Central memory CD8-positive, alpha-beta T cell (primary cell): ENCODE data around the gene MYO3B.
"Not testable (repeated sequence)": the region's sequence is repeated elsewhere in the genome, so short reads cannot be mapped to it uniquely, and the experiment has no call there.

ENCODE experiments used
- ATAC-seq: fragments of 150-1000 bp; cut with Tn5 transposase; replicated peaks from 2 replicates; pipeline ENCODE4 v1.10.0; 2022; ENCODE audit warnings: mild to moderate bottlenecking, moderate FRiP score, moderate number of reproducible peaks; ENCODE audit not compliant: poor library complexity, severe bottlenecking; ENCODE audit errors: extremely low read depth
- DNase-seq, 2 donors: peaks; one replicate each; pipeline ENCODE4 v3.0.0; 2021; ENCODE audit warnings: low spot score in 2 of 2
- H3K27ac Mint-ChIP-seq: one replicate; pipeline ENCODE4 v1.8.0; 2022; ENCODE audit warnings: low read depth, mild to moderate bottlenecking, moderate library complexity, mixed read lengths
- H3K27me3 Mint-ChIP-seq: one replicate; pipeline ENCODE4 v1.8.0; 2022; ENCODE audit warnings: mixed read lengths
- H3K36me3 Mint-ChIP-seq: one replicate; pipeline ENCODE4 v1.8.0; 2022; ENCODE audit warnings: mild to moderate bottlenecking, moderate library complexity, mixed read lengths; ENCODE audit not compliant: insufficient read depth
- H3K4me1 Mint-ChIP-seq: one replicate; pipeline ENCODE4 v1.8.0; 2022; ENCODE audit warnings: mixed read lengths
- H3K4me3 Mint-ChIP-seq: one replicate; pipeline ENCODE4 v1.8.0; 2022; ENCODE audit warnings: mild to moderate bottlenecking, moderate library complexity, mixed read lengths
- H3K9me3 Mint-ChIP-seq: one replicate; pipeline ENCODE4 v1.8.0; 2022; ENCODE audit warnings: mixed read lengths

Gene MYO3B

GRCh38 chr2:170670651-170671050 lies 492.7 kb downstream of the MYO3B start:
- DNase-seq, result no peak
- no peak for ATAC-seq
- H3K27me3 Mint-ChIP-seq, result peaks cover 12% of the 10 kb centered on the region
- H3K4me1 Mint-ChIP-seq, result no peaks in the 10 kb centered on the region
- no peaks in the 10 kb centered on the region for H3K36me3 Mint-ChIP-seq
- no peaks in the 10 kb centered on the region for H3K9me3 Mint-ChIP-seq
- no peak overlapping the region for H3K4me3 Mint-ChIP-seq
- H3K27ac Mint-ChIP-seq, result no peak overlapping the region

- DNase-seq, result no peak
- H3K4me1 Mint-ChIP-seq, result no peaks in the 10 kb centered on the region
- no peaks in the 10 kb centered on the region for H3K9me3 Mint-ChIP-seq
- ATAC-seq, result no peak
- no peak overlapping the region for H3K27ac Mint-ChIP-seq
- H3K27me3 Mint-ChIP-seq, result peaks cover 9% of the 10 kb centered on the region
- H3K36me3 Mint-ChIP-seq, result no peaks in the 10 kb centered on the region
- H3K4me3 Mint-ChIP-seq, result no peak overlapping the region
Measured at GRCh38 chr2:170671079-170671478, 493.1 kb downstream of the MYO3B start.

- H3K4me1 Mint-ChIP-seq, H3K36me3 Mint-ChIP-seq, H3K27ac Mint-ChIP-seq, H3K27me3 Mint-ChIP-seq, H3K4me3 Mint-ChIP-seq, H3K9me3 Mint-ChIP-seq, DNase-seq, ATAC-seq: not testable (repeated sequence)
Measured at GRCh38 chr2:170674282-170674681, 496.3 kb downstream of the MYO3B start.

GRCh38 chr2:170675701-170676100 lies 497.8 kb downstream of the MYO3B start:
- Mint-ChIP-seq H3K27ac (no peak overlapping the region), H3K4me3 (no peak overlapping the region), H3K4me1 (peaks cover 10% of the 10 kb centered on the region), H3K9me3 (no peaks in the 10 kb centered on the region), H3K27me3 (no peaks in the 10 kb centered on the region), H3K36me3 (no peaks in the 10 kb centered on the region)
- DNase-seq, result no peak
- no peak for ATAC-seq

GRCh38 chr2:170679607-170680079 lies 501.7 kb downstream of the MYO3B start:
- Mint-ChIP-seq H3K9me3 (no peaks in the 10 kb centered on the region), H3K4me1 (peaks cover 10% of the 10 kb centered on the region), H3K4me3 (no peak overlapping the region), H3K36me3 (no peaks in the 10 kb centered on the region), H3K27me3 (peaks cover 17% of the 10 kb centered on the region), H3K27ac (no peak overlapping the region)
- DNase-seq (no peak), ATAC-seq (peak; percentile 67)

- no peak for DNase-seq
- Mint-ChIP-seq H3K4me1 (peaks cover 10% of the 10 kb centered on the region), H3K27ac (no peak overlapping the region), H3K27me3 (peaks cover 24% of the 10 kb centered on the region), H3K9me3 (no peaks in the 10 kb centered on the region), H3K36me3 (no peaks in the 10 kb centered on the region), H3K4me3 (no peak overlapping the region)
- ATAC-seq, result no peak
Measured at GRCh38 chr2:170680172-170680941, 502.4 kb downstream of the MYO3B start.

GRCh38 chr2:170681311-170681710 lies 503.4 kb downstream of the MYO3B start:
- ATAC-seq, result no peak
- H3K36me3 Mint-ChIP-seq, result no peaks in the 10 kb centered on the region
- no peak for DNase-seq
- H3K4me1 Mint-ChIP-seq, result peaks cover 10% of the 10 kb centered on the region
- H3K4me3 Mint-ChIP-seq, result no peak overlapping the region
- H3K27ac Mint-ChIP-seq, result no peak overlapping the region
- no peaks in the 10 kb centered on the region for H3K9me3 Mint-ChIP-seq
- peaks cover 33% of the 10 kb centered on the region for H3K27me3 Mint-ChIP-seq

- H3K27me3 Mint-ChIP-seq, result peaks cover 36% of the 10 kb centered on the region
- H3K4me1 Mint-ChIP-seq, result peaks cover under 1% of the 10 kb centered on the region
- H3K27ac Mint-ChIP-seq, result no peak overlapping the region
- H3K9me3 Mint-ChIP-seq, result no peaks in the 10 kb centered on the region
- H3K36me3 Mint-ChIP-seq, result no peaks in the 10 kb centered on the region
- ATAC-seq, result no peak
- H3K4me3 Mint-ChIP-seq, result no peak overlapping the region
- DNase-seq, result no peak
Measured at GRCh38 chr2:170685591-170685990, 507.6 kb downstream of the MYO3B start.

GRCh38 chr2:170689481-170689880 lies 511.5 kb downstream of the MYO3B start:
- no peak for ATAC-seq
- H3K4me3 Mint-ChIP-seq, result no peak overlapping the region
- no peaks in the 10 kb centered on the region for H3K9me3 Mint-ChIP-seq

GRCh38 chr2:170690640-170691039 lies 512.7 kb downstream of the MYO3B start:
- no peak for ATAC-seq
- H3K4me3 Mint-ChIP-seq, result no peak overlapping the region
- peaks cover 9% of the 10 kb centered on the region for H3K27me3 Mint-ChIP-seq
- H3K9me3 Mint-ChIP-seq, result no peaks in the 10 kb centered on the region
- no peak for DNase-seq
- H3K36me3 Mint-ChIP-seq, result no peaks in the 10 kb centered on the region
- no peak overlapping the region for H3K27ac Mint-ChIP-seq
- no peaks in the 10 kb centered on the region for H3K4me1 Mint-ChIP-seq

More at GRCh38 chr2:170689481-170689880, 511.5 kb downstream of the MYO3B start:
- H3K36me3 Mint-ChIP-seq, result no peaks in the 10 kb centered on the region
- H3K27ac Mint-ChIP-seq, result no peak overlapping the region
- H3K27me3 Mint-ChIP-seq, result peaks cover 19% of the 10 kb centered on the region
- no peaks in the 10 kb centered on the region for H3K4me1 Mint-ChIP-seq
- DNase-seq, result no peak

- DNase-seq (no peak), ATAC-seq (no peak)
- Mint-ChIP-seq H3K27me3 (peaks cover 15% of the 10 kb centered on the region), H3K4me1 (no peaks in the 10 kb centered on the region), H3K27ac (no peak overlapping the region), H3K36me3 (no peaks in the 10 kb centered on the region), H3K9me3 (no peaks in the 10 kb centered on the region), H3K4me3 (no peak overlapping the region)
Measured at GRCh38 chr2:170694316-170694715, 516.4 kb downstream of the MYO3B start.

GRCh38 chr2:170695521-170696410 lies 517.8 kb downstream of the MYO3B start:
- H3K27ac Mint-ChIP-seq, result no peak overlapping the region
- no peaks in the 10 kb centered on the region for H3K9me3 Mint-ChIP-seq
- DNase-seq, result no peak
- ATAC-seq, result no peak
- H3K27me3 Mint-ChIP-seq, result peaks cover 22% of the 10 kb centered on the region
- H3K36me3 Mint-ChIP-seq, result no peaks in the 10 kb centered on the region
- H3K4me1 Mint-ChIP-seq, result no peaks in the 10 kb centered on the region
- H3K4me3 Mint-ChIP-seq, result no peak overlapping the region

GRCh38 chr2:170696948-170697347 lies 519.0 kb downstream of the MYO3B start:
- Mint-ChIP-seq H3K4me3 (no peak overlapping the region), H3K9me3 (no peaks in the 10 kb centered on the region), H3K27ac (no peak overlapping the region), H3K4me1 (no peaks in the 10 kb centered on the region), H3K36me3 (no peaks in the 10 kb centered on the region), H3K27me3 (peaks cover 33% of the 10 kb centered on the region)
- ATAC-seq, result no peak
- DNase-seq, result no peak
